Smooth muscle cell (in vitro differentiated cells): ENCODE results near the gene BTBD9. TPM values are rescaled to one million over a fixed set of nuclear protein-coding genes. Genes with fewer than 3 reads are reported as not detected.
A peak's percentile ranks its signal among the peaks of the same experiment; 100 is the strongest.

Experiments
- DNase-seq: peaks from one replicate; lab custom pipeline; 2025; ENCODE audit not compliant: unreplicated experiment; lab: John Stamatoyannopoulos, UW
- H2AFZ ChIP-seq: fragments of 200-600 bp; sonication (generic); 2 replicates; pipeline ENCODE4 v1.6.0; 2016; ENCODE audit warnings: antibody characterized with exemption, low read depth, mild to moderate bottlenecking
- H3F3A ChIP-seq: fragments of 200-600 bp; sonication (generic); 2 replicates; pipeline ENCODE4 v1.6.0; 2017; ENCODE audit warnings: antibody characterized with exemption, low read depth
- H3K27ac ChIP-seq: fragments of 200-600 bp; sonication (generic); 2 replicates; pipeline ENCODE4 v1.5.1; 2016; ENCODE audit warnings: low read depth, mild to moderate bottlenecking
- H3K27me3 ChIP-seq: fragments of 200-600 bp; sonication (generic); 2 replicates; pipeline ENCODE4 v1.6.1; 2016; ENCODE audit warnings: low read depth, mild to moderate bottlenecking
- H3K36me3 ChIP-seq: fragments of 200-600 bp; sonication (generic); 2 replicates; pipeline ENCODE4 v1.5.1; 2016; ENCODE audit warnings: low read depth
- H3K4me1 ChIP-seq: fragments of 200-600 bp; sonication (generic); 2 replicates; pipeline ENCODE4 v1.5.1; 2016; ENCODE audit warnings: low read depth
- H3K4me2 ChIP-seq: fragments of 200-600 bp; sonication (generic); 2 replicates; pipeline ENCODE4 v1.6.0; 2016; ENCODE audit warnings: mild to moderate bottlenecking
- H3K4me3 ChIP-seq: fragments of 200-600 bp; sonication (generic); 2 replicates; pipeline ENCODE4 v1.5.1; 2016; ENCODE audit warnings: mild to moderate bottlenecking
- H3K79me2 ChIP-seq: fragments of 200-600 bp; sonication (generic); 2 replicates; pipeline ENCODE4 v1.6.0; 2016; ENCODE audit warnings: low read depth, mild to moderate bottlenecking
- H3K9ac ChIP-seq: fragments of 200-600 bp; sonication (generic); 2 replicates; pipeline ENCODE4 v1.6.0; 2016; ENCODE audit warnings: low read depth
- H3K9me3 ChIP-seq: fragments of 200-600 bp; sonication (generic); replicated peaks from 2 replicates; pipeline ENCODE4 v1.5.1; 2016; ENCODE audit warnings: low read depth
- H4K20me1 ChIP-seq: fragments of 200-600 bp; sonication (generic); 2 replicates; pipeline ENCODE4 v1.6.0; 2016; ENCODE audit warnings: low read depth
- CTCF ChIP-seq: fragments of 200-600 bp; sonication (generic); IDR thresholded peaks from 2 replicates; pipeline ENCODE4 v1.5.1; 2017; ENCODE audit warnings: borderline replicate concordance, mild to moderate bottlenecking, antibody characterized with exemption; ENCODE audit not compliant: insufficient read depth, poor library complexity, severe bottlenecking
- WGBS: methylation state at CpG from one replicate; pipeline ENCODE4 v1.1.7; 2016; ENCODE audit warnings: low lambda C conversion rate; 5-methylcytosine and 5-hydroxymethylcytosine counted together
- polyA plus RNA-seq: library from polyadenylated mRNA; unstranded; fragments of >200 nt; fragmentation: Nextera tagmentation; extraction: Ambion mirVana; gene quantifications from 2 replicates; pipeline ENCODE4 v1.2.1, GENCODE V29; 2016
- total RNA-seq: library from RNA; depleted of rRNA; stranded (reverse); fragments of >200 nt; gene quantifications from 2 replicates; pipeline ENCODE4 v1.2.3, GENCODE V29; 2014

Gene BTBD9
- total and polyA plus RNA-seq, 2 experiments from 2014 or later, result 5.6 to 12.5 TPM

DNA sequence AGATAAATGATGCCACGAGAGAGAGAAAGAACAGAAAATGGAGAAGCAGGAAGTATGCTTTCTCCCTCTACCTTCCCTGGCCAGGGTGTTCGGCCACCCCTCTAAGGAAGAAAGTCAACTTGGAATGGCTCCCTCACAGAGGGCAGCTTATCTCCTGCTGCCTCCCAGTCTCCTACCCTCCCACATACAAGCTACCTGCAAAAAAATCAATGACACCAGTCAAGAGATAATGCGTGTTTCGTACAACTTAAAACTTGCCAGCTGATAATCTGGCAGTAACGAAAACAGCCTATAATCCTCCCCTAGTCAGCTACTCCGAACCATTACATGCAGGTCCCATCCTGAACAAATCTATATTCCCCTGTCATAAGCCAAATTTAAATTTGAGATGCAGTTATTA is 61.7 kb downstream of the BTBD9 start:
- no peak overlapping the region for H3K4me3 ChIP-seq
- no peaks in the 10 kb centered on the region for H4K20me1 ChIP-seq
- H3K4me1 ChIP-seq, result no peaks in the 10 kb centered on the region
- no peaks in the 10 kb centered on the region for H3K79me2 ChIP-seq
- no peaks in the 10 kb centered on the region for H3K36me3 ChIP-seq
- no peaks in the 10 kb centered on the region for H3K9me3 ChIP-seq
- WGBS, result 72% methylated on average over 6 of the region's 6 CpGs
- no peak for TF ChIP-seq CTCF
- no peak overlapping the region for H3K27ac ChIP-seq
- no peak overlapping the region for H3K4me2 ChIP-seq
- DNase-seq, result no peak
- H3F3A ChIP-seq, result no peaks in the 10 kb centered on the region
- no peak overlapping the region for H3K9ac ChIP-seq
- H2AFZ ChIP-seq, result no peak overlapping the region
- no peaks in the 10 kb centered on the region for H3K27me3 ChIP-seq

DNA sequence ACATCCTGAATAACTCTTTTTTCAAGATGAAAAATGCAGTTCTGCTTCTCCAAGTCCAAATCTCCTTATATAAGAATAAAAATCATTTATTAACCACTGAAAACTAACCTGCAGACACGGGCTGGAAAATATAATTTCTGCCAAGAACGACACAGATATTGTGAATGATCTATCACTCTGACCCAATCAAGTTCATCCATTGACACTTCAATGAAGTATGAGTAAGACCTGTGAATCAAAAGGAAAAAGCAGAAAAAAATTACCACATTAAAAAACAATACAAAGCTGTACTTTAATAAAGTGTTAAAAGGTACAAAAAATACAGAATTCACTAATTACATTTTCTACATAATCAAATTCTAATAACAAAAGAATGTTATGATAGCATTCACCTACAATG is 62.2 kb downstream of the BTBD9 start:
- H3K27me3 ChIP-seq, result no peaks in the 10 kb centered on the region
- no peak overlapping the region for H3K4me2 ChIP-seq
- TF ChIP-seq CTCF, result no peak
- H3K27ac ChIP-seq, result no peak overlapping the region
- no peak overlapping the region for H3K4me3 ChIP-seq
- no peak overlapping the region for H3K9ac ChIP-seq
- DNase-seq, result no peak
- no peaks in the 10 kb centered on the region for H3F3A ChIP-seq
- 95% methylated on average over 2 of the region's 2 CpGs for WGBS
- no peaks in the 10 kb centered on the region for H3K36me3 ChIP-seq
- H3K4me1 ChIP-seq, result no peaks in the 10 kb centered on the region
- no peaks in the 10 kb centered on the region for H3K9me3 ChIP-seq
- no peaks in the 10 kb centered on the region for H3K79me2 ChIP-seq
- H2AFZ ChIP-seq, result no peak overlapping the region
- no peaks in the 10 kb centered on the region for H4K20me1 ChIP-seq

GRCh38 chr6:38573801-38574395 is 65.8 kb downstream of the BTBD9 start:
- Histone ChIP-seq H3F3A (no peaks in the 10 kb centered on the region), H3K27me3 (no peaks in the 10 kb centered on the region), H3K4me2 (peak overlapping the region; percentile 64), H3K4me3 (no peak overlapping the region), H3K4me1 (no peaks in the 10 kb centered on the region), H4K20me1 (no peaks in the 10 kb centered on the region), H3K9ac (no peak overlapping the region), H3K36me3 (no peaks in the 10 kb centered on the region), H2AFZ (no peak overlapping the region), H3K79me2 (no peaks in the 10 kb centered on the region), H3K9me3 (no peaks in the 10 kb centered on the region), H3K27ac (peak overlapping the region; percentile 43)
- WGBS, result 40% methylated on average over 6 of the region's 6 CpGs
- no peak for TF ChIP-seq CTCF
- no peak for DNase-seq

DNA sequence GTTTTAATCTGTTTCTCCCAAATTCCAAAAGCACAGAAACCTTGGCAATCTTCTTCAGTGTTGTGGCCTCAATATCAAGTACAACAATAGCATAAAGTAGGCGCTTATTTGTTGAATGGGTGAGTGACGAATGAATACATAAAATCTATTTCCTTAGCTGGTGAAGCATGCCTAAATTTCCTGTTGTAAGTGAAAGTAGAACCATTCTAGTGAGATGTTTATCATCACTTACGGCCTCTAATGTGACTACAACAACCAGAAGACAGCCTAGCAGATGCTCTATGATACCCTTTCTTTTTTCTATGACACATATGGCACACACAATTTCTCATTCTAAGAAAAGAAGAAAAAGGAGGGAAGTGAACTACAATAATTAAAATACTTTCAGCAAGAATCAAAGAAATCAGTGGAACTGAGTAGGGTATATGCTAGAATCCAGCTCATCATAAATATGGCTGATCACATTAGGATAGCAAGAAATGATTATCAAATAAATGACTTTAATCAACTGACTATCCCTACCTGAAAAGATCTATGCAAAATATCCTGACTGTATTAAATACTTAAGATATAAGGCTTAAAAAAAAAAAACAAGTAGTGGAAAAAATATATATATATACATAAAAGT is 67.4 kb downstream of the BTBD9 start:
- H3K9ac ChIP-seq, result no peak overlapping the region
- no peak overlapping the region for H3K27ac ChIP-seq
- no peaks in the 10 kb centered on the region for H4K20me1 ChIP-seq
- no peaks in the 10 kb centered on the region for H3K79me2 ChIP-seq
- H3K9me3 ChIP-seq, result no peaks in the 10 kb centered on the region
- no peak for TF ChIP-seq CTCF
- H3K4me2 ChIP-seq, result no peak overlapping the region
- no peaks in the 10 kb centered on the region for H3K4me1 ChIP-seq
- no peaks in the 10 kb centered on the region for H3F3A ChIP-seq
- H2AFZ ChIP-seq, result no peak overlapping the region
- no peaks in the 10 kb centered on the region for H3K36me3 ChIP-seq
- no peak overlapping the region for H3K4me3 ChIP-seq
- no peak for DNase-seq
- 85% methylated on average over 3 of the region's 3 CpGs for WGBS
- no peaks in the 10 kb centered on the region for H3K27me3 ChIP-seq
